CD14-positive monocyte (primary cell): ENCODE data around the gene KRT2. TPM values are rescaled to one million over a fixed set of nuclear protein-coding genes. Genes with fewer than 3 reads are reported as not detected.

Source experiments
- DNase-seq, 3 donors: peaks; one replicate each; pipeline ENCODE4 v3.0.0-alpha.2; 2011 to 2022
- H2AFZ ChIP-seq: 2 replicates; pipeline ENCODE4 v1.6.0; 2012; ENCODE audit warnings: mild to moderate bottlenecking, low read depth, low read length, inconsistent platforms; ENCODE audit not compliant: insufficient read depth, poor library complexity, severe bottlenecking
- H3K27ac ChIP-seq, 2 donors: 1 replicate in 1 of 2; 2 replicates in 1 of 2; pipeline ENCODE4 v1.5.1; 2012 to 2013; ENCODE audit warnings: low read length in 2 of 2, control low read depth in 1 of 2, inconsistent platforms in 1 of 2, low read depth in 1 of 2, mild to moderate bottlenecking in 1 of 2
- H3K27me3 ChIP-seq, 2 donors: one replicate each; pipeline versions ENCODE4 v1.6.0 to v1.6.1; 2011 to 2013; ENCODE audit warnings: low read length in 2 of 2; ENCODE audit not compliant: control insufficient read depth in 2 of 2, insufficient read depth in 2 of 2
- H3K36me3 ChIP-seq, 2 donors: replicated peaks in 1 of 2; 1 replicate in 1 of 2; 2 replicates in 1 of 2; pipeline versions ENCODE4 v1.5.1 to v1.6.1; 2012 to 2013; ENCODE audit warnings: low read length in 2 of 2, control low read depth in 1 of 2, inconsistent platforms in 1 of 2, mild to moderate bottlenecking in 1 of 2; ENCODE audit not compliant: insufficient read depth in 2 of 2, control insufficient read depth in 1 of 2
- H3K4me1 ChIP-seq, 2 donors: 1 replicate in 1 of 2; 2 replicates in 1 of 2; pipeline versions ENCODE4 v1.5.1 to v1.6.1; 2012 to 2013; ENCODE audit warnings: low read length in 2 of 2, control low read depth in 1 of 2, inconsistent platforms in 1 of 2, mild to moderate bottlenecking in 1 of 2, moderate library complexity in 1 of 2; ENCODE audit not compliant: insufficient read depth in 2 of 2, control insufficient read depth in 1 of 2
- H3K4me2 ChIP-seq: replicated peaks from 2 replicates; pipeline ENCODE3; 2012; ENCODE audit warnings: low read length, moderate library complexity, mild to moderate bottlenecking; ENCODE audit not compliant: poor library complexity, severe bottlenecking; ENCODE audit errors: extremely low read depth
- H3K4me3 ChIP-seq, 3 experiments: fragments of 200-600 bp in 1 of 3; sonication (generic) in 1 of 3; replicated peaks in 1 of 3; 1 replicate in 2 of 3; 2 replicates in 1 of 3; pipeline ENCODE4 v1.5.1; 2011 to 2013; ENCODE audit warnings: low read length in 3 of 3, mild to moderate bottlenecking in 3 of 3, control low read depth in 2 of 3, low read depth in 2 of 3, inconsistent platforms in 1 of 3, moderate library complexity in 1 of 3
- H3K79me2 ChIP-seq: 2 replicates; pipeline ENCODE4 v1.6.0; 2012; ENCODE audit warnings: mild to moderate bottlenecking, control low read depth, inconsistent platforms, low read length, moderate library complexity; ENCODE audit not compliant: insufficient read depth
- H3K9ac ChIP-seq: 2 replicates; pipeline ENCODE4 v1.6.0; 2017; ENCODE audit warnings: low read length, mild to moderate bottlenecking; ENCODE audit not compliant: insufficient read depth, poor library complexity, severe bottlenecking
- H3K9me3 ChIP-seq, 2 donors: replicated peaks in 1 of 2; 1 replicate in 1 of 2; 2 replicates in 1 of 2; pipeline versions ENCODE4 v1.5.1 to v1.6.1; 2012 to 2013; ENCODE audit warnings: low read length in 2 of 2, control low read depth in 1 of 2; ENCODE audit not compliant: control insufficient read depth in 1 of 2, insufficient read depth in 1 of 2
- H4K20me1 ChIP-seq: 2 replicates; pipeline ENCODE4 v1.6.0; 2012; ENCODE audit warnings: mild to moderate bottlenecking, low read length, control low read depth, moderate library complexity; ENCODE audit not compliant: insufficient read depth
- H3K27ac Mint-ChIP-seq, 7 donors: one replicate each; pipeline ENCODE4 v1.8.0; 2020; ENCODE audit warnings: mild to moderate bottlenecking in 7 of 7, mixed read lengths in 7 of 7, moderate library complexity in 6 of 7, inconsistent platforms in 2 of 7
- H3K27me3 Mint-ChIP-seq, 3 donors: one replicate each; pipeline ENCODE4 v1.8.0; 2021 to 2022; ENCODE audit warnings: low read depth in 3 of 3, mild to moderate bottlenecking in 3 of 3, mixed read lengths in 3 of 3, moderate library complexity in 3 of 3, inconsistent platforms in 1 of 3
- H3K36me3 Mint-ChIP-seq, 2 donors: one replicate each; pipeline ENCODE4 v1.8.0; 2020; ENCODE audit warnings: mixed read lengths in 2 of 2, inconsistent platforms in 1 of 2, mild to moderate bottlenecking in 1 of 2
- H3K4me1 Mint-ChIP-seq: one replicate; pipeline ENCODE4 v1.8.0; 2020; ENCODE audit warnings: mild to moderate bottlenecking, mixed read lengths
- H3K4me3 Mint-ChIP-seq, 2 donors: one replicate each; pipeline ENCODE4 v1.8.0; 2020; ENCODE audit warnings: mild to moderate bottlenecking in 2 of 2, mixed read lengths in 2 of 2, moderate library complexity in 1 of 2
- H3K9me3 Mint-ChIP-seq, 7 donors: one replicate each; pipeline ENCODE4 v1.8.0; 2020 to 2022; ENCODE audit warnings: mixed read lengths in 7 of 7, mild to moderate bottlenecking in 6 of 7, moderate library complexity in 6 of 7, inconsistent platforms in 2 of 7
- WGBS: methylation state at CpG from one replicate; pipeline ENCODE4 v1.1.5; 2013; ENCODE audit warnings: missing lambda C conversion rate; ENCODE audit not compliant: insufficient coverage; 5-methylcytosine and 5-hydroxymethylcytosine counted together
- intact Hi-C, 2 donors: fragments of 100-400 bp; cut with micrococcal nuclease; formaldehyde crosslinking; loops; one replicate each; pipeline versions ENCODE4 v1.15.0 to v1.15.1; 2023
- polyA plus RNA-seq, 3 donors: library from polyadenylated mRNA; depleted of rRNA in 1 of 3; unstranded in 2 of 3; stranded (reverse) in 1 of 3; fragments of 300-500 nt in 2 of 3; fragments of >200 nt in 1 of 3; fragmentation: Illumina TruSeq in 2 of 3; gene quantifications; 1 replicate in 2 of 3; 2 replicates in 1 of 3; pipeline ENCODE4 v1.2.3, GENCODE V29; 2012 to 2021
- TF ChIP-seq, protein P1 (sequence below): fragments of 200-600 bp; IDR thresholded peaks from one replicate; pipeline ENCODE4 v1.8.0; 2022; ENCODE audit warnings: antibody characterized with exemption, mild to moderate bottlenecking

Gene KRT2
- polyA plus RNA-seq, 3 donors, result not detected

DNA sequence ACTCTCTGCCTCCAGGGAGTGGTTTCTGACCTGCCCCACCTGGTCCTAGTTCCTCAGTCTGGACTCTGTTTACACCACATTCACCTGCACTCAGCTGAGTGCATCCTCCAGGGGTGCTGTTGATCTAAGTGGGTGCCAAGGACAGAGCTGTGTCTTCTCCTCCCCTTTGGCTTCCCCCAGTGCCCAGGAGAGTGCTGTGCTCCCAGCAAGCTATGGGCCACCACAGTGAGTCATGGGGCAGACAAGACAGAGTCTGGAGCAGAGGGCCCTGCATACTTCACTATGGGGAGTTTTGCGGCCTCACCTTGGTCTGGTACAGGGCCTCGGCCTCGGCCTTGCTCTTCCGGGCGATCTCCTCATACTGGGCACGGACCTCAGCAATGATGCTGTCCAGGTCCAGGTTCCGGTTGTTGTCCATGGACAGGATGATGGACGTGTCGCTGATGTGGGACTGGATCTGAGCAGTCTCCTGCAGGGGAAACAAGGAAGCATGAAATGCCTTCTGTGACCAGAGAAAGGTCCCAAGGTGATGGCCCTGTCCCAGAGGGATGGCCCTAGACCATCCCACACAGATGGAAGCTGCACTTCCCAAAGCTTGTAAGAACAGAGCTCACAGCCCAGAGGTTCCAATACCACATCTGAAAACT, 38.5 kb downstream of the KRT2 start:
- TF ChIP-seq, protein P1, sequence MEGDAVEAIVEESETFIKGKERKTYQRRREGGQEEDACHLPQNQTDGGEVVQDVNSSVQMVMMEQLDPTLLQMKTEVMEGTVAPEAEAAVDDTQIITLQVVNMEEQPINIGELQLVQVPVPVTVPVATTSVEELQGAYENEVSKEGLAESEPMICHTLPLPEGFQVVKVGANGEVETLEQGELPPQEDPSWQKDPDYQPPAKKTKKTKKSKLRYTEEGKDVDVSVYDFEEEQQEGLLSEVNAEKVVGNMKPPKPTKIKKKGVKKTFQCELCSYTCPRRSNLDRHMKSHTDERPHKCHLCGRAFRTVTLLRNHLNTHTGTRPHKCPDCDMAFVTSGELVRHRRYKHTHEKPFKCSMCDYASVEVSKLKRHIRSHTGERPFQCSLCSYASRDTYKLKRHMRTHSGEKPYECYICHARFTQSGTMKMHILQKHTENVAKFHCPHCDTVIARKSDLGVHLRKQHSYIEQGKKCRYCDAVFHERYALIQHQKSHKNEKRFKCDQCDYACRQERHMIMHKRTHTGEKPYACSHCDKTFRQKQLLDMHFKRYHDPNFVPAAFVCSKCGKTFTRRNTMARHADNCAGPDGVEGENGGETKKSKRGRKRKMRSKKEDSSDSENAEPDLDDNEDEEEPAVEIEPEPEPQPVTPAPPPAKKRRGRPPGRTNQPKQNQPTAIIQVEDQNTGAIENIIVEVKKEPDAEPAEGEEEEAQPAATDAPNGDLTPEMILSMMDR, result no peak
- DNase-seq, result no peak
- no peaks in the 10 kb centered on the region for H4K20me1 ChIP-seq
- H3K27me3 ChIP-seq, result no peaks in the 10 kb centered on the region
- Mint-ChIP-seq H3K9me3 (peaks cover 0 to 3% (median 0%) of the 10 kb centered on the region in 7 donors), H3K4me3 (no peak overlapping the region), H3K27me3 (peaks cover 4 to 13% (median 8%) of the 10 kb centered on the region in 3 donors), H3K36me3 (no peaks in the 10 kb centered on the region), H3K4me1 (peaks cover 6% of the 10 kb centered on the region), H3K27ac (no peak overlapping the region)
- no peak overlapping the region for H3K9ac ChIP-seq
- intact Hi-C loops, result no loop called here
- H3K79me2 ChIP-seq, result no peaks in the 10 kb centered on the region
- H3K27ac ChIP-seq, result no peak overlapping the region
- no peak overlapping the region for H3K4me2 ChIP-seq
- H3K9me3 ChIP-seq, result no peaks in the 10 kb centered on the region
- H3K36me3 ChIP-seq, result no peaks in the 10 kb centered on the region
- WGBS, result 95% methylated on average over 9 of the region's 9 CpGs
- peaks cover 10% of the 10 kb centered on the region in 2 donors for H3K4me1 ChIP-seq
- H3K4me3 ChIP-seq, result no peak overlapping the region
- no peak overlapping the region for H2AFZ ChIP-seq

DNA sequence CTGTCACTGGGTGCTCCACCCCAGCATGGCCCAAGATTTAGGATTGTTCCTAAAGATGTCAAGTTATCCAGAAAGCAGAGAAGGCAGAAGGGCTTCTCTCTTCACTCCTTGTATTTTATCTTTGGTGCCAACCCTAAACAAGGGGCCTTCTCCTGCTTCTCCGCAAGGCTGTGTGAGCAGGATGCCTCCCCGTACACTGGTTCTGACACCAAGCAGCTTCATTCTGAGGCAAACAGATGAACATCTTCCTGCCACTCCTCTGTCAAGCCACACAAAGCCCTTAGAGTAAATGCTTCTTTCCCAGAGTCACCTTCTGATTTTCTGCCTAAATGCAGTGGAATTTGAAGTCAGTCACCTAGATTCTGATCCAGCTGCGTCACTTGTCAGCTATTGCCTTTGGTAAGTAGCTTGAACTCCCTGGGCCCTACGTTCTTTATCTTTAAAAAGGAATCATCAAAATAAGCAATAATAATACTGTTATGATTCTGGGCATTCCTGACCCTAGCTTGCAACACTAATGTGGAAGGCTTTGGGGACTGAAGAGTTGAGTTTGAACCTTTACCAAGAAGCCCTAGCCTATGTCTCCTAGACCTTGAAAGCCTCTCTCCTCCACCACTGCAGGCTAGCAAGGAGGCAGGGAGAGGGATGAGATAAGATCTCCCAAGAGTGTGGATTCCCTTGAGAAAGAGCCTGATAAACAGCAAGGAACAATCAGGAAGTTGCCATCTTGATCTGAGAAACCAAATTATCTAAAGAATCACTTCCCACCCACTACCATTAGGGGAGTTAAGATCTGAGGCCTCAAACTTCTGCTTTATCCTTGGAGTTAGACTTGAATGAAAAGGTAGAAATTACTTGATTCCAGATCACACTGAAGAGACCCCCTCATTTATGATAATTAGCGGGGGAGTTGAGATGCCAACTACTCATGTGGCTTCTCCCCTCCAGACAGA, 39.3 kb downstream of the KRT2 start:
- no peak overlapping the region for H3K27ac Mint-ChIP-seq
- peaks cover 0 to 3% (median 0%) of the 10 kb centered on the region in 7 donors for H3K9me3 Mint-ChIP-seq
- no peak overlapping the region for H3K4me3 Mint-ChIP-seq
- Histone ChIP-seq H3K79me2 (no peaks in the 10 kb centered on the region), H3K27ac (no peak overlapping the region), H3K9me3 (no peaks in the 10 kb centered on the region), H3K9ac (no peak overlapping the region), H3K4me2 (no peak overlapping the region), H3K4me1 (peaks cover 10% of the 10 kb centered on the region in 2 donors), H3K4me3 (no peak overlapping the region), H2AFZ (no peak overlapping the region), H3K36me3 (no peaks in the 10 kb centered on the region), H3K27me3 (no peaks in the 10 kb centered on the region), H4K20me1 (no peaks in the 10 kb centered on the region)
- no peaks in the 10 kb centered on the region for H3K36me3 Mint-ChIP-seq
- H3K27me3 Mint-ChIP-seq, result peaks cover 4 to 13% (median 8%) of the 10 kb centered on the region in 3 donors
- intact Hi-C loops, result no loop called here
- TF ChIP-seq, protein P1, result no peak
- no peak for DNase-seq
- peaks cover 6% of the 10 kb centered on the region for H3K4me1 Mint-ChIP-seq
- WGBS, result 100% methylated on average over 2 of the region's 5 CpGs
